HUES48 (cell line): ENCODE data around the gene ZGRF1.
"Not testable (repeated sequence)": the region's sequence is repeated elsewhere in the genome, so short reads cannot be mapped to it uniquely, and the experiment has no call there.

Source experiments
- H3K27ac ChIP-seq: one replicate; pipeline ENCODE4 v1.7.0; 2013; ENCODE audit warnings: low read depth, low read length, inconsistent platforms
- H3K27me3 ChIP-seq: 2 replicates; pipeline ENCODE4 v1.6.1; 2013; ENCODE audit warnings: mild to moderate bottlenecking, low read length; ENCODE audit not compliant: control insufficient read depth, insufficient read depth
- H3K36me3 ChIP-seq: 2 replicates; pipeline ENCODE4 v1.6.1; 2013; ENCODE audit warnings: low read length; ENCODE audit not compliant: control insufficient read depth, insufficient read depth
- H3K4me1 ChIP-seq: 2 replicates; pipeline ENCODE4 v1.6.1; 2013; ENCODE audit warnings: mild to moderate bottlenecking, low read length; ENCODE audit not compliant: control insufficient read depth, insufficient read depth
- H3K4me3 ChIP-seq: 2 replicates; pipeline ENCODE4 v1.5.1; 2013; ENCODE audit warnings: mild to moderate bottlenecking, low read depth, low read length
- H3K9ac ChIP-seq: 2 replicates; pipeline ENCODE4 v1.6.1; 2013; ENCODE audit warnings: mild to moderate bottlenecking, low read depth, low read length, moderate library complexity
- H3K9me3 ChIP-seq: 2 replicates; pipeline ENCODE4 v1.6.1; 2013; ENCODE audit warnings: low read length; ENCODE audit not compliant: control insufficient read depth, insufficient read depth

Gene ZGRF1

GRCh38 chr4:112508356-112508755, 128.4 kb downstream of the ZGRF1 start:
- Histone ChIP-seq H3K36me3 (no peaks in the 10 kb centered on the region), H3K9me3 (no peaks in the 10 kb centered on the region), H3K4me1 (peaks cover 34% of the 10 kb centered on the region), H3K27me3 (peaks cover 100% of the 10 kb centered on the region), H3K4me3 (no peak overlapping the region), H3K27ac (no peak overlapping the region), H3K9ac (no peak overlapping the region)

GRCh38 chr4:112504807-112505206, 131.9 kb downstream of the ZGRF1 start:
- no peak overlapping the region for H3K9ac ChIP-seq
- H3K36me3 ChIP-seq: no peaks in the 10 kb centered on the region
- H3K27me3 ChIP-seq: peaks cover 78% of the 10 kb centered on the region
- no peak overlapping the region for H3K27ac ChIP-seq
- no peaks in the 10 kb centered on the region for H3K9me3 ChIP-seq
- no peak overlapping the region for H3K4me3 ChIP-seq
- peaks cover 17% of the 10 kb centered on the region for H3K4me1 ChIP-seq

GRCh38 chr4:112502871-112503270, 133.8 kb downstream of the ZGRF1 start:
- Histone ChIP-seq H3K4me1 (no peaks in the 10 kb centered on the region), H3K4me3 (no peak overlapping the region), H3K9ac (no peak overlapping the region), H3K36me3 (no peaks in the 10 kb centered on the region), H3K9me3 (no peaks in the 10 kb centered on the region), H3K27me3 (peaks cover 58% of the 10 kb centered on the region), H3K27ac (no peak overlapping the region)

- H3K4me1 ChIP-seq: peaks cover 3% of the 10 kb centered on the region; the same call in 1 of the 2 replicates
- no peak overlapping the region for H3K27ac ChIP-seq
- H3K36me3 ChIP-seq: no peaks in the 10 kb centered on the region
- H3K9ac ChIP-seq: no peak overlapping the region
- no peak overlapping the region for H3K4me3 ChIP-seq
- H3K9me3 ChIP-seq: peaks cover 10% of the 10 kb centered on the region; the same call in 1 of the 2 replicates
- no peaks in the 10 kb centered on the region for H3K27me3 ChIP-seq
Measured at GRCh38 chr4:112492321-112492720, 144.4 kb downstream of the ZGRF1 start.

- H3K9me3 ChIP-seq: peaks cover 10% of the 10 kb centered on the region; the same call in 1 of the 2 replicates
- not testable (repeated sequence) for H3K9ac ChIP-seq, H3K36me3 ChIP-seq, H3K4me3 ChIP-seq, H3K4me1 ChIP-seq, H3K27me3 ChIP-seq, H3K27ac ChIP-seq
Measured at GRCh38 chr4:112490808-112491207, 145.9 kb downstream of the ZGRF1 start.
